ENCODE results near the gene FAM234A.

Gene FAM234A

GRCh38 chr16:283033-283805, 48.6 kb downstream of the FAM234A start, which contains the start of gene PDIA2:
PDIA2 (plus strand) TSS chr16:283164; CDS start chr16:283170, 6 bp downstream.
- no peak for DNase-seq

GRCh38 chr16:284204-285120, 49.8 kb downstream of the FAM234A start:
- no peak for DNase-seq

GRCh38 chr16:285146-286055, 50.8 kb downstream of the FAM234A start:
- DNase-seq: no peak

GRCh38 chr16:286491-287297, 52.1 kb downstream of the FAM234A start:
- DNase-seq: no peak

GRCh38 chr16:287298-287811, 52.7 kb downstream of the FAM234A start:
- DNase-seq: no peak

GRCh38 chr16:287981-288920, 53.6 kb downstream of the FAM234A start:
- no peak for DNase-seq

GRCh38 chr16:289395-289997, 54.9 kb downstream of the FAM234A start:
- no peak for DNase-seq

GRCh38 chr16:290015-290680, 55.5 kb downstream of the FAM234A start:
- no peak for DNase-seq

- DNase-seq: no peak
Measured at GRCh38 chr16:290681-291405, 56.2 kb downstream of the FAM234A start.

- DNase-seq: no peak
Measured at GRCh38 chr16:291539-291938, 56.9 kb downstream of the FAM234A start.

- no peak for DNase-seq
Measured at GRCh38 chr16:293043-293775, 58.6 kb downstream of the FAM234A start.

- DNase-seq: no peak
Measured at GRCh38 chr16:296276-296675, 61.7 kb downstream of the FAM234A start.

GRCh38 chr16:296806-297510, 62.3 kb downstream of the FAM234A start:
- no peak for DNase-seq

- DNase-seq: no peak
Measured at GRCh38 chr16:297832-298231, 63.2 kb downstream of the FAM234A start.

GRCh38 chr16:301235-301634, 66.6 kb downstream of the FAM234A start:
- no peak for DNase-seq

- no peak for DNase-seq
Measured at GRCh38 chr16:301950-302349, 67.3 kb downstream of the FAM234A start.

Data from CD4-positive, alpha-beta T cell treated with Interferon alpha-2 for 1 hour (primary cell).